LNCAP (cell line): Measurements from ENCODE around the gene ATF4.

Source experiments
- TF ChIP-seq, protein P1 (sequence below): fragments of 450-650 bp; IDR thresholded peaks from 2 replicates; pipeline ENCODE4 v1.5.1; 2017; ENCODE audit warnings: mild to moderate bottlenecking

Gene ATF4

GRCh38 chr22:39535831-39536449 lies 15.6 kb downstream of the ATF4 start:
- TF ChIP-seq, protein P1, sequence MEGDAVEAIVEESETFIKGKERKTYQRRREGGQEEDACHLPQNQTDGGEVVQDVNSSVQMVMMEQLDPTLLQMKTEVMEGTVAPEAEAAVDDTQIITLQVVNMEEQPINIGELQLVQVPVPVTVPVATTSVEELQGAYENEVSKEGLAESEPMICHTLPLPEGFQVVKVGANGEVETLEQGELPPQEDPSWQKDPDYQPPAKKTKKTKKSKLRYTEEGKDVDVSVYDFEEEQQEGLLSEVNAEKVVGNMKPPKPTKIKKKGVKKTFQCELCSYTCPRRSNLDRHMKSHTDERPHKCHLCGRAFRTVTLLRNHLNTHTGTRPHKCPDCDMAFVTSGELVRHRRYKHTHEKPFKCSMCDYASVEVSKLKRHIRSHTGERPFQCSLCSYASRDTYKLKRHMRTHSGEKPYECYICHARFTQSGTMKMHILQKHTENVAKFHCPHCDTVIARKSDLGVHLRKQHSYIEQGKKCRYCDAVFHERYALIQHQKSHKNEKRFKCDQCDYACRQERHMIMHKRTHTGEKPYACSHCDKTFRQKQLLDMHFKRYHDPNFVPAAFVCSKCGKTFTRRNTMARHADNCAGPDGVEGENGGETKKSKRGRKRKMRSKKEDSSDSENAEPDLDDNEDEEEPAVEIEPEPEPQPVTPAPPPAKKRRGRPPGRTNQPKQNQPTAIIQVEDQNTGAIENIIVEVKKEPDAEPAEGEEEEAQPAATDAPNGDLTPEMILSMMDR: no peak

- TF ChIP-seq, protein P1: no peak
Observed at GRCh38 chr22:39536711-39537110, 16.3 kb downstream of the ATF4 start.

DNA sequence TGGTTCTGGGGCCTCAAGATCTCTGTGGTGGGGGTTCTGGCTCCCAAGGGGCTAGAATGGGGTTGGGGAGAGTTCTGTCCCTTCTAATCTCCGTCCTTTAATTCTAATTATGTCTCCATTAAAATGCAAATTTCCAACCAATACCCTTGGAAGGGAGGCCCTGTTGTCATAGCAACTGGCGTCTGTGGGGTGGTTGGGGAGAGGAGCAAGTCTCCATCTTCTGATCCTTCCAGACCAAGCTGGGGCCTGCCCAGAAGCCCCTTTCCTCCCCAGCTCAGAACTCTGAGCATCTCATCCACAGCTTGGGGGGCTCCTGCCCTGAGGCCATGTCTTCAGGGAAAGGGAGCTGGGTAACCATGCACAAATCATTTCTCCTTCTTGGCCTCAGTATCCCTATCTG lies 17.6 kb downstream of the ATF4 start:
- TF ChIP-seq, protein P1: no peak

DNA sequence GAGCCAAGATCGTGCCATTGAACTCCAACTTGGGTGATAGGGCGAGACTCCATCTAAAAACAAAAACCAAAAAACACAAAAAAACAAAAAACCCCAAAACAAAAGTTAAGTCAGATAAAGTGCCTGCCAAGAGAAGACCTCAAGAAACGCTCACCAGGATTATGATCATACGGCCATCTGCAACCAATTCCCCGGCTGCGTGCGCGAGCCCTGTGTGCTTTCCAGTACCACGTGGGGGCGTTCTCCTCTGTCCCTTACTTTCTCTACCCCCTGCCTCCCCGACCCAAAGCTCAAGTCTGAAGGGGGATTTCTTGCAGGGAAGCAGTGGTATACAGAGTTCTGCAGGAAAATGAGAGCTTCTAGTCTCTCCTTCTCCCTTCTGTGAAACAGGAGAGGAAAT lies 22.7 kb downstream of the ATF4 start:
- TF ChIP-seq, protein P1: peak; percentile 14; the same call in 1 of the 2 replicates

GRCh38 chr22:39545386-39546365 lies 25.3 kb downstream of the ATF4 start:
- TF ChIP-seq, protein P1: no peak

GRCh38 chr22:39546889-39547586 lies 26.7 kb downstream of the ATF4 start:
- TF ChIP-seq, protein P1: no peak

- TF ChIP-seq, protein P1: no peak
Observed at GRCh38 chr22:39547587-39547947, 27.2 kb downstream of the ATF4 start.
